ENCODE measurements around the gene UBE2Q1. TPM values are rescaled to one million over a fixed set of nuclear protein-coding genes. Genes with fewer than 3 reads are reported as not detected.

The UBE2Q1 gene
- total RNA-seq, 1 experiment from 2014 or later: 70.9 TPM

GRCh38 chr1:154549202-154549770 is 9.2 kb downstream of the UBE2Q1 start:
- Histone ChIP-seq H3K4me1 (ENCODE audit: control insufficient read depth in 1 of 2, insufficient read depth in 2 of 2, low read length in 2 of 2) (peaks cover 0 to 3% of the 10 kb centered on the region in 2 experiments; a peak in 1 of 4 replicates), H4K20me1 (ENCODE audit: insufficient read depth) (no peaks in the 10 kb centered on the region), H3K36me3 (ENCODE audit: control insufficient read depth in 1 of 2, insufficient read depth in 2 of 2, low read length in 2 of 2) (peaks cover 47 to 53% of the 10 kb centered on the region in 2 experiments), H3K9ac (ENCODE audit: low read length) (no peak overlapping the region), H3K27me3 (ENCODE audit: insufficient read depth, low read length) (no peaks in the 10 kb centered on the region), H3K27ac (ENCODE audit: low read depth, low read length) (no peak overlapping the region), H2AFZ (ENCODE audit: low read depth, low read length, poor library complexity, severe bottlenecking) (no peak overlapping the region), H3K9me2 (ENCODE audit: insufficient read depth) (no peaks in the 10 kb centered on the region), H3K4me3 (replicated peaks in 1 of 2; ENCODE audit: low read depth in 1 of 2, low read length in 2 of 2) (no peak overlapping the region), H3K79me2 (ENCODE audit: insufficient read depth, low read length) (no peaks in the 10 kb centered on the region), H3K4me2 (ENCODE audit: low read length) (no peak overlapping the region), H3K9me3 (ENCODE audit: control insufficient read depth in 1 of 2, insufficient read depth in 1 of 2, low read depth in 1 of 2, low read length in 2 of 2) (no peaks in the 10 kb centered on the region)
- ATAC-seq (no peak), DNase-seq (ENCODE audit: low read depth, low spot score) (no peak)
- no TSS peak for BruUV-seq (replicated peaks)
- intact Hi-C loops (cut with micrococcal nuclease): loop anchor here (10.0 kb wide), 3 partner anchors 194 to 364 kb away; partner anchors contain the start of genes AQP10 and ATP8B2
- ChIA-PET CTCF (no interaction called here), POLR2A (no interaction called here), RAD21 (ENCODE audit: low non-redundant PET in 1 of 2, low total read pairs in 2 of 2, uncharacterized antibody in 2 of 2, unreplicated experiment in 2 of 2) (no interaction called here)
- TF ChIP-seq ZBTB33 (IDR thresholded peaks at IDR 0.05; ENCODE audit: extremely low read depth, insufficient replicate concordance, low read length) (no peak), JUND (IDR thresholded peaks at IDR 0.05) (no peak), EZH2phosphoT487 (IDR thresholded peaks at IDR 0.05; ENCODE audit: borderline replicate concordance) (no peak), FOSL1 (IDR thresholded peaks at IDR 0.05; ENCODE audit: low read depth) (no peak), POLR2A (IDR thresholded peaks at IDR 0.05; ENCODE audit: borderline replicate concordance, extremely low read depth, insufficient read depth, insufficient read length) (no peak), SRF (IDR thresholded peaks at IDR 0.05; ENCODE audit: low read depth) (no peak), CTCF (IDR thresholded peaks at IDR 0.05 in 2 of 3, conservative IDR thresholded peaks at IDR 0.05 in 1 of 3; ENCODE audit: borderline replicate concordance in 1 of 3, insufficient read depth in 1 of 3, low read depth in 2 of 3, low read length in 2 of 3) (no peak), SIN3A (IDR thresholded peaks at IDR 0.05; ENCODE audit: low read depth) (no peak), CEBPB (IDR thresholded peaks at IDR 0.05; ENCODE audit: low read depth) (no peak), SP1 (IDR thresholded peaks at IDR 0.05; ENCODE audit: low read depth) (no peak), TCF7L2 (IDR thresholded peaks at IDR 0.05; ENCODE audit: borderline replicate concordance, extremely low read depth, insufficient read depth, insufficient read length) (no peak), CBX3 (IDR thresholded peaks at IDR 0.05; ENCODE audit: low read depth) (no peak), ZNF274 (IDR thresholded peaks at IDR 0.05; ENCODE audit: low read depth, low read length) (no peak), ZFX (IDR thresholded peaks at IDR 0.05) (no peak), YY1 (IDR thresholded peaks at IDR 0.05; ENCODE audit: extremely low read depth, insufficient replicate concordance, low read depth, low read length) (no peak), POLR2AphosphoS5 (IDR thresholded peaks at IDR 0.05; ENCODE audit: low read depth, low read length) (no peak), ELF1 (IDR thresholded peaks at IDR 0.05; ENCODE audit: borderline replicate concordance, low read depth) (no peak), EGR1 (IDR thresholded peaks at IDR 0.05; ENCODE audit: low read depth) (no peak), RAD21 (IDR thresholded peaks at IDR 0.05; ENCODE audit: low read depth) (no peak), MAX (IDR thresholded peaks at IDR 0.05) (no peak)
